ENCODE measurements around the gene DRC7. TPM values are rescaled to one million over a fixed set of nuclear protein-coding genes. Genes with fewer than 3 reads are reported as not detected.
A peak's percentile ranks its signal among the peaks of the same experiment; 100 is the strongest.

Gene DRC7, protein sequence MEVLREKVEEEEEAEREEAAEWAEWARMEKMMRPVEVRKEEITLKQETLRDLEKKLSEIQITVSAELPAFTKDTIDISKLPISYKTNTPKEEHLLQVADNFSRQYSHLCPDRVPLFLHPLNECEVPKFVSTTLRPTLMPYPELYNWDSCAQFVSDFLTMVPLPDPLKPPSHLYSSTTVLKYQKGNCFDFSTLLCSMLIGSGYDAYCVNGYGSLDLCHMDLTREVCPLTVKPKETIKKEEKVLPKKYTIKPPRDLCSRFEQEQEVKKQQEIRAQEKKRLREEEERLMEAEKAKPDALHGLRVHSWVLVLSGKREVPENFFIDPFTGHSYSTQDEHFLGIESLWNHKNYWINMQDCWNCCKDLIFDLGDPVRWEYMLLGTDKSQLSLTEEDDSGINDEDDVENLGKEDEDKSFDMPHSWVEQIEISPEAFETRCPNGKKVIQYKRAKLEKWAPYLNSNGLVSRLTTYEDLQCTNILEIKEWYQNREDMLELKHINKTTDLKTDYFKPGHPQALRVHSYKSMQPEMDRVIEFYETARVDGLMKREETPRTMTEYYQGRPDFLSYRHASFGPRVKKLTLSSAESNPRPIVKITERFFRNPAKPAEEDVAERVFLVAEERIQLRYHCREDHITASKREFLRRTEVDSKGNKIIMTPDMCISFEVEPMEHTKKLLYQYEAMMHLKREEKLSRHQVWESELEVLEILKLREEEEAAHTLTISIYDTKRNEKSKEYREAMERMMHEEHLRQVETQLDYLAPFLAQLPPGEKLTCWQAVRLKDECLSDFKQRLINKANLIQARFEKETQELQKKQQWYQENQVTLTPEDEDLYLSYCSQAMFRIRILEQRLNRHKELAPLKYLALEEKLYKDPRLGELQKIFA
- total RNA-seq (2014; rRNA removed; shearing (Covaris generic)) = not detected in 2 replicates

DNA sequence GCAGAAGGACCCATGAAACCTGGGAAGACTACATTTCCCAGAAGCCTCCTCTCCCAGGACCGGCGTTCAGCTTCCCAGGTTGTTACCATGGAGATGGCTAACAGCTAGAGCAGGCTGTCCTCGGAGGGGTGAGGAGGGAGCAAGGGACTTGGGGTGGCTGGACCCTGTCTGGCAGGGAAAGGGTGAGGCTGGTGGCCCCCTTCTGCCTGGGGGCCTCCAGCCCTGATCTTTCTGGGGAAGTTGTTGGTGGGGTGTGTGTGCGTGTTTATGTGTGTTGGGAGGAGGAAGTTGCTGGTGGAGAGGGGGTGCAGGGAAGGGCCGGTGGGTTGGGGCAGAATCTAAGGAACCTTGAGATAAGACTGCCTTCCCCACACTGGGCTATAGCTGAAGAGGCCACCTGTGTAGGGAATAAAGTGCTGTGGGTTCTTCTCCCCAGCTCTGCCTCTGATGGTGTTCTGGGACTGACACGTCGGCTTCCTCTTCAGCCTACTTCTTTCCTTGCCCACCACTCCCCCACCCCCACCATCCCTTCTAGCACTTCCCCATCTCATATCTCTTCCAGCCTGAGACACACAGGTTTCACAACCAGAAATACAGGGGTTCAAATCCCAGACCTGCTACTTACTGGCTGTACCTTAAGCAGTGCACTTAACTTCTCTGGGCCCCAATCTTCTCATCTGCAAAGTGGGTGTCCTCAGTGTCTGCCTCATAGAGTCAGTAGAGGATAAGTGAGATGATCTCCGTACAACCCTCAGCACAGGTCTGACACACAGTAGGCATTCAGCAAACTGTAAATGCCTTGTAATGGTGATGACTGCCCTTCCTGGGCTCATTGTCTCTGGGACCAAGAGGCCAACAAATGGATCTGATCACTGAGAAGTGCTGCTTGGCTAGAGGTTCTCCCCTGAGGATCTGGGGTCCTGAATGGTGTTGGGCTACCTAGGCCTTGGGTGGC lies at the start of gene DRC7:
Gene DRC7, plus strand, starts transcription at position 82 of the 955 bp plus-strand sequence. CDS start 3,144 bp downstream, outside the sequence.
- no peak within 1 kb of the TSS for H3K4me3 ChIP-seq
- DNase-seq (ENCODE audit: low read depth in 1 of 2, low spot score in 2 of 2) = no peak

DNA sequence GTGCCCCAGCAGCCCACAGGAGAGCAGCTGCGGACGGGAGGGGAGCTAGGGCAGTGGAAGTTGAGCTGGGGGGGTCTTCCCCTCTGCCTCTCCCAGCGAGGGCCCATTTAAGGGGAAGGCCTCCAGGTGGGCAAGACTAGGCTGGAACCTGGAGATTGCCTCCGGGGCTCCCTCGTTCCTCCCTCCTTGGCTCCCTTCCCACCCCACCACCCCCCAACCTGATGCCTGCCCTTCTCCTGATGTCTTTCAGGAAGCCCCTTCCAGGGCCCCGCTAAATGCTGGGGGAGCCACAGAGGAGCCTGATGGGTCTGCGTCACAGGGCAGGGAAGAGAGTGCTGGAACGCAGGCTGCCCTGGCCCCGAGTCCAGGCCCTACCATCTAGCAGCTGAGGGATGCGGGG lies 49.4 kb upstream of the DRC7 start:
- Histone ChIP-seq H3K27ac (no peak overlapping the region), H3K4me3 (no peak overlapping the region), H3K27me3 (replicated peaks) (no peaks in the 10 kb centered on the region), H3K36me3 (no peaks in the 10 kb centered on the region), H3K9me3 (replicated peaks) (no peaks in the 10 kb centered on the region), H3K4me1 (replicated peaks) (peaks cover 20% of the 10 kb centered on the region)
- no peak for DNase-seq (ENCODE audit: low read depth in 1 of 2, low spot score in 2 of 2)

More for the DNA sequence above, at the start of gene DRC7:
- Histone ChIP-seq H3K36me3 (no peaks in the 10 kb centered on the region), H3K9me3 (replicated peaks) (no peaks in the 10 kb centered on the region), H3K27me3 (replicated peaks) (peaks cover 3% of the 10 kb centered on the region; the same call in 1 of the 2 replicates), H3K4me1 (replicated peaks) (no peaks in the 10 kb centered on the region), H3K27ac (no peak within 1 kb of the TSS)

DNA sequence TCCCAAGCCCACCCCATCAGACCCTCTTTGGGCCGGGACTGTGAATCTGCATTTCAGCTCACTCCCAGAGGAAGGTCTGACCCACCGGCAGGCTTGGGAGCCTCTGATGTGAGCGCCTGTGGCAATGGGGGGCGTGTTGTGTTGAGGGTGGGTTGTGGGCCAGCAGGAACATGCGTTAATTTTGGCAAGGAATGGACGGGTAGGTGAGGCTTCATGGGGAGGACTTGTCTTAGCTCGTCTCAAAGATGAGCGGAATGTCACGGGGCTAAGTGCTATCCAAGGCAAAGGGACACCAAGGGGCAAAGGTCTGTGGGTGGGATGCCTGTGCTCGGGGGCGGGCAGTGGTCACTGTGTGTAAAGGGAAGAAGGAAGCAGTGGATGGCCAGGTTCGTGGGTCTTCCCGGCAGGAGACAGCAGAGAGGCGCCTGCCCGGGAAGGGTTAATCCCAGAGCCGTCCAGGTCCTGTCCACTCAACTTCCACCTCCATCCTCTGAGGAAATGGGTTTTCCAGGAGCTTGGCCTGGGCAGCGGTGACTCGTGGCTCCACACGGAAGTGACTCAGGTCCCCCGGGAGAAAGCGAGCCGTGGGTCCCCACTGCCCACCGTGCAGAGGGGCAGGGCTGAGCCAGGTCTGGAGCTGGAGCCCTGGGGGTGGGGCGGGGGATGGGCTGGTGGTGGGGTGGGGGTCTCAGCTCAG lies 48.8 kb upstream of the DRC7 start:
- Histone ChIP-seq H3K27me3 (replicated peaks) (no peaks in the 10 kb centered on the region), H3K36me3 (no peaks in the 10 kb centered on the region), H3K4me1 (replicated peaks) (peaks cover 20% of the 10 kb centered on the region), H3K9me3 (replicated peaks) (no peaks in the 10 kb centered on the region), H3K27ac (no peak overlapping the region), H3K4me3 (no peak overlapping the region)
- no peak for DNase-seq (ENCODE audit: low read depth in 1 of 2, low spot score in 2 of 2)

DNA sequence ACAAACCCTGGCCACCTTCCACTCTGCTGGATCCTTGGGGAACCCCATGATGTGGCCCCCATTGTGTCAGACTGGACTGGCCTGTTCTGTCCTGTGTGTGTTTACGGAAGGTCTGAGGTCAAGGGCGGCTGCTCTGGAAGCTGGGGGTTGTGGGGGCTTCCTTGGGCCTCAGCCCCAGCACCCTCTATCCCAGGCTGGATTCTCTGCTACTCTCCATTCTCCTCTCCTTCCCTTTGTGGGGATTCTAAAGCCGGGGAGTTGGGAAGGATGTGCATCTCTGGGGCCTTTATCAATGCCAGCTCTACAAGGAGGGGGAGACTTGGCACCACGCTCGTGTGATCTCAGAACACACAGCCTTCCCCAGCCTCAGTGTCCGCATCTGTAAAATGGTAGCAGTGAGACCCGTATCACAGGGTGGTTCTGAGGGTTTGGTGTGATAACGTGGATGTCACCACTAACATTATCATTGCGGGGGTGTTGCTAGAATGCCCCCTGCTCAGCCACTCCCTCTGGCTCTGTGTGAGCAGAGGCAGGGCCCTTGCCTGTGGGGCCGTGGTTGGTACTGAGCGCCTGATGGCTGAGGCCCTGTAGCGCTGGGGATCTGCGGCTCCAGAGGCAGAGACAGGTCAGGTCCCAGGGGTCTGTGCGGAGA lies 48.1 kb upstream of the DRC7 start:
- no peaks in the 10 kb centered on the region for H3K36me3 ChIP-seq
- H3K27me3 ChIP-seq (replicated peaks) = no peaks in the 10 kb centered on the region
- peaks cover 20% of the 10 kb centered on the region for H3K4me1 ChIP-seq (replicated peaks)
- DNase-seq (ENCODE audit: low read depth in 1 of 2, low spot score in 2 of 2) = no peak
- no peak overlapping the region for H3K4me3 ChIP-seq
- no peak overlapping the region for H3K27ac ChIP-seq
- no peaks in the 10 kb centered on the region for H3K9me3 ChIP-seq (replicated peaks)

DNA sequence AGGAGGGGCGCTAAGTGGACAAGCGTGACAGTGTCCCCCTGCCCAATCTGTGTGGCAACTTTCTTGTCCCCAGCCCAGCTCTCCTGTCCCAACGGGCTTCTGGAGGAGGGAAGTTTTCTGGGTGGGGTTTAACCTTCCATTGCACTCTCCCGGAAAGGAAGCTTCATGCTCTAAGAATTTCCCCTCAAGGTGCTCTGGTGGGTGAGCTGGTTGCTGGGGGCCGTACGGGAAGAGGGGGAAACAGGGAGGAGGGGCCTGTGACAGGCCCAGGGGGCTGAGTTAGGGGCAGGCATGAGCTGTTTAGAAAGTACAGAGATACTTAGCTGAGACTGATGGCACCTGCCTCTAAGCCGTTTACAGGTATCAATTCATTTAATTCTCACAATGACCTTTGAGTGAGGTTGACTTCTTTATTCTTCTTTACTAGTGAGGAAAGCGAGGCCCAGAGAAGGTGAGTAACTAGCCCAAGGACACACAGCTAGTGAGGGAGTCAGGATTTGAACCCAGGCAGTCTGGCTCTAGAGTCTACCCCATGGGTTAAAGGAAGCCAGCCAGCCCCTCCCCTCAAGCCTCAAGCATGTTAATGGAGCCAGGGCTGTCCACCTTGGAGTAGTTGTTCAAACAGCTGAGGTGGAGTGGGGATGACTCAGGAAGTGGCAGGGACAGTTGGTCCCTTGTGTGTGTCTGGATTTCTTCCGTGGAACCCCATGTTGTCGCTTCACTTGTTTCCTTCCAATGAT lies 47.3 kb upstream of the DRC7 start:
- H3K27ac ChIP-seq = no peak overlapping the region
- H3K4me3 ChIP-seq = no peak overlapping the region
- no peak for DNase-seq (ENCODE audit: low read depth in 1 of 2, low spot score in 2 of 2)
- no peaks in the 10 kb centered on the region for H3K36me3 ChIP-seq
- H3K9me3 ChIP-seq (replicated peaks) = no peaks in the 10 kb centered on the region
- H3K27me3 ChIP-seq (replicated peaks) = no peaks in the 10 kb centered on the region
- peaks cover 20% of the 10 kb centered on the region for H3K4me1 ChIP-seq (replicated peaks)

DNA sequence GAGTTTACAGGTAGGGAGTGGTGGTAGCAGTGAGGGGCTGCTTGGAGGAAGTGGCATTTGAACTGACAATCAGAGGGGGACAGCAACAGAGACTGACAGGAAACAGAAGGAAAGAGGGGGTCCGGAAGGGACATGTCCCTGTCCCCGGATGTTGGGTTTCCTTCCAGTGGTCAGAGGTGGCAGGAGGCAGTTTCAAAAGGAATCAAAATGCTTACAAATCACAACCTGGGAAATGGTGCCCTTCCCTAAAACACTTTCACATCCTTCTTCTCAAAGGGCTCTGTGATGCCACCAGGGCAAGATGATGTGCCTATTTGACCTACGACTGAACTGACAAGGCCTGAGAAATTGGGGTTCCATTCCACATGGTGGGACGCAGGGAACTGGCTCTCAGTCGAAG lies 46.5 kb upstream of the DRC7 start:
- H3K27me3 ChIP-seq (replicated peaks) = no peaks in the 10 kb centered on the region
- no peak for DNase-seq (ENCODE audit: low read depth in 1 of 2, low spot score in 2 of 2)
- no peak overlapping the region for H3K27ac ChIP-seq
- H3K9me3 ChIP-seq (replicated peaks) = no peaks in the 10 kb centered on the region
- H3K36me3 ChIP-seq = no peaks in the 10 kb centered on the region
- peaks cover 22% of the 10 kb centered on the region for H3K4me1 ChIP-seq (replicated peaks)
- no peak overlapping the region for H3K4me3 ChIP-seq

DNA sequence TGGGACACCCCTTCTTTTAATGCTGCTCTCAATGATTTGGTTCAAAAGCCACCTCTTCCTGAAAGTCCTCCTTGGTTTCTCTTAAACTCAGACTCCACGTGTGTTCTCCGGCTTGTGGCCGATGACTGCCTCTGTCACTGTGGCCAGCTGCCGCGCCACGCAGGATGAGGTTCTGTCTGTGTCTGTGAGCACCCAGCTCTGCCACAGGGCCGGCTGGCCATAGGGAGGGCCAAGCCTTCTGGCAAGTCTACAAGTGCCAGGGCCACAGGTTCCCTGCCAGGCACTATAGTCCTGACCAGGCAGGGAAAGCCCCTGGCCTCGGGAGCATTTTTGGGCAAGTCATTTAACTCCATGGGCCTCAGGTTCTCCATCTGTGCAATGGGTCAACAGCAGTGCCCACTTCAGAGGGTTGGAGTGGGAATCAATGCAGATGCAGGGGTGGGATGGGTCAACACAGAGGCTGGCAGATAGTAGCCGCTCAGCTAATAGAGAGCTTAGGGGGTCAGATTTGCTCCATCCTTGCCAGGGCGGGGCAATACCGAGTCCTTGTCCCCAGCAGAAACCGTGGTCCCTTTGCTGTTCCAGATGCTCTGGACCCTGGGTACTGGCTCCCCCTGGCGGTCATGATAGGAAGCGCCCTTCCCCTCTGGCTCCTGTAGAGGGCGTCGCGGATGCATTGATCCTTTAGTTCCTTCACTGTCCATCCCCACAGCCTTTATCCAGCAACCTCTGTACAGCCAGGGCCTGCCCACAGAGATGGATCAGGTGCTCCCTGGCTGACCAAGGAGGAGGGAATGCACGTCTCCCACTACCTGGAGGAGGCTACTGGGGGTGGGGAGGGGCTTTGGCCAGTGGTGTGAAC lies 45.8 kb upstream of the DRC7 start:
- peaks cover 25% of the 10 kb centered on the region for H3K4me1 ChIP-seq (replicated peaks)
- H3K27ac ChIP-seq = no peak overlapping the region
- no peak overlapping the region for H3K4me3 ChIP-seq
- H3K9me3 ChIP-seq (replicated peaks) = no peaks in the 10 kb centered on the region
- peak; percentile 78 to 89 for DNase-seq (ENCODE audit: low read depth in 1 of 2, low spot score in 2 of 2)
- no peaks in the 10 kb centered on the region for H3K36me3 ChIP-seq
- no peaks in the 10 kb centered on the region for H3K27me3 ChIP-seq (replicated peaks)

DNA sequence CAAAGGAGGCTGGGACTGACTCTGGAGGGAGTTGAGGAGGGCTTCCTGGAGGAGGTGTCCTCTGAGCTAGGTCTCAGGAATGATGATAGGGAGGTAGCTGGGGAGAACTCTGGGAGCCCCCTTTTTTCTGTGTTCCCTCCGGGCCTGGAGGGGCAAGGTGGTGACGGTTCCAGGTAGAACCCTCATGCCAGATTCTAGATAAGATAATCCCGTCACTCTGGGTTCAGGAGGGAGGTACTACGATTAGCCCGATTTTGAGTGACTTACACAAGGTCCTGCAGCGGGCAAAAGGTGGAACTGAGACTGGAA lies 45.2 kb upstream of the DRC7 start:
- H3K27me3 ChIP-seq (replicated peaks) = no peaks in the 10 kb centered on the region
- no peaks in the 10 kb centered on the region for H3K9me3 ChIP-seq (replicated peaks)
- no peaks in the 10 kb centered on the region for H3K36me3 ChIP-seq
- H3K4me1 ChIP-seq (replicated peaks) = peaks cover 31% of the 10 kb centered on the region
- no peak overlapping the region for H3K4me3 ChIP-seq
- no peak for DNase-seq (ENCODE audit: low read depth in 1 of 2, low spot score in 2 of 2)
- H3K27ac ChIP-seq = no peak overlapping the region

DNA sequence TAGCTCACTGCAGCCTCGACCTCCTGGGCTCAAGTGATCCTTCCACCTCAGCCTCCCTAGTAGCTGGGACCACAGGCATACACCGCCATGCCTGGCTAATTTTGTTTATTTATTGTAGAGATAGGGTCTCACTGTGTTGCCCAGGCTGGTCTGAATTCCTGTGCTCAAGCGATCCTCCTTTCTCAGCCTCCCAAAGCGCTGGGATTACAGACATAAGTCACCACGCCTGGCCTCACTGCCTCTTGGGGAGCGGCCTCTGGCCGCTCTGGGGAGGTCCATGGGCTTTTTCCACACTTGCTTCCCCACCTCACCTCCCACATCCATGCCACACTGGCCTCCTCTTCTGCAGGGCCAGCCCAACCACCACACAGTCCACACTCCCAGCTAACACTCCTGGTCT lies 44.8 kb upstream of the DRC7 start:
- Histone ChIP-seq H3K9me3 (replicated peaks) (no peaks in the 10 kb centered on the region), H3K36me3 (no peaks in the 10 kb centered on the region), H3K4me3 (no peak overlapping the region), H3K27ac (no peak overlapping the region), H3K27me3 (replicated peaks) (no peaks in the 10 kb centered on the region), H3K4me1 (replicated peaks) (peaks cover 35% of the 10 kb centered on the region)
- DNase-seq (ENCODE audit: low read depth in 1 of 2, low spot score in 2 of 2) = no peak

DNA sequence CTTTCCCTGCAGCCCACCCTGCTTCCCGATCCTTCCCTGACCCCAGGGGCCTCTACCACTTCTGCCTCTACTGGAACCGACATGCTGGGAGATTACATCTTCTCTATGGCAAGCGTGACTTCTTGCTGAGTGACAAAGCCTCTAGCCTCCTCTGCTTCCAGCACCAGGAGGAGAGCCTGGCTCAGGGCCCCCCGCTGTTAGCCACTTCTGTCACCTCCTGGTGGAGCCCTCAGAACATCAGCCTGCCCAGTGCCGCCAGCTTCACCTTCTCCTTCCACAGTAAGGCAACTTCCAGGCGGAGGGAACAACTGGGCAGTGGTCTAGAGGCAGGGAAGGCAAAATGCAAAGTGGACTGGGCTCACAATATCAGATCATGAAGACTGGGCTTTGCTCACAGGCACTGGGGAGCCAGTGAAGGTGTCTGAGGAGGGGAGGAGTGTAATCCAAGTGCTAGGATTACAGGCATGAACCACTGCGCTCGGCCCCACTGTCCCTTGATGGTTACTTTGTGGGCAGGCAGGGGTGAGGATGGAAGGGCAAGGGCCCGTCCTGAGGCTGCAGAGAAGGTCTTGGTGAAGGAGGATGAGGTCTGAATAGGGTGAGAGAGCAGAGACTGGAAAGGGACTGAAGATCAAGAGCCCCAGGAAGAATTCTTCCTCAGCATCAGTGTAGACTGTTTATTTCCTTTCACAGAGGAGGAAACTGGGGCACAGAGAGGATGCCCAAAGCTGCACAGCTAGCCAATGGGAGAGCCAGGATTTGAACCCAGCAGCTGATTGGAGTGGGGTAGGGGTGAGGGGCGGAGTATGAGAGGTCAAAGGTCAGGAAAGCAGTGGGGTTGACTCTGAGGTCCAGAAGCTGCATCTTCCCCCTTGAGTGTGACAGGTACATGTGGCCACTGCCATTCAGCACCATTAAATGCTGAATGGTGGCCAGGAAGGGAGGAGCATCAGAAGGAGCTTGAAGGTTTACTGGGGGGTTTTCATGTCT lies 43.0 kb upstream of the DRC7 start:
- H3K36me3 ChIP-seq = no peaks in the 10 kb centered on the region
- DNase-seq (ENCODE audit: low read depth in 1 of 2, low spot score in 2 of 2) = no peak
- peaks cover 32% of the 10 kb centered on the region for H3K4me1 ChIP-seq (replicated peaks)
- H3K9me3 ChIP-seq (replicated peaks) = no peaks in the 10 kb centered on the region
- H3K27ac ChIP-seq = no peak overlapping the region
- H3K4me3 ChIP-seq = no peak overlapping the region
- no peaks in the 10 kb centered on the region for H3K27me3 ChIP-seq (replicated peaks)

Measured in SJSA1 (cell line).